MM.1S (cell line): ENCODE measurements around the gene SYNCRIP.

Experiments
- DNase-seq: peaks from one replicate; pipeline ENCODE4 v3.0.0-alpha.2; 2015
- H2AFZ ChIP-seq: fragments of 300-600 bp; sonication (generic); 2 replicates; pipeline ENCODE4 v1.6.0; 2016; ENCODE audit warnings: antibody characterized with exemption, low read length
- H3F3A ChIP-seq: fragments of 300-600 bp; sonication (generic); 2 replicates; pipeline ENCODE4 v1.6.1; 2016; ENCODE audit warnings: mild to moderate bottlenecking, antibody characterized with exemption, low read length, moderate library complexity, mixed read lengths; ENCODE audit not compliant: insufficient read depth
- H3K27ac ChIP-seq: fragments of 300-600 bp; sonication (generic); 2 replicates; pipeline ENCODE4 v1.5.1; 2016; ENCODE audit warnings: mild to moderate bottlenecking, low read length
- H3K27me3 ChIP-seq: fragments of 300-600 bp; sonication (generic); replicated peaks from 2 replicates; pipeline ENCODE4 v1.6.0; 2016; ENCODE audit warnings: low read length; ENCODE audit not compliant: insufficient read depth
- H3K36me3 ChIP-seq: fragments of 300-600 bp; sonication (generic); replicated peaks from 2 replicates; pipeline ENCODE4 v1.6.1; 2016; ENCODE audit warnings: mild to moderate bottlenecking, low read length, mixed read lengths; ENCODE audit not compliant: insufficient read depth
- H3K4me1 ChIP-seq: fragments of 300-600 bp; sonication (generic); 2 replicates; pipeline ENCODE4 v1.6.1; 2016; ENCODE audit warnings: low read length, mixed read lengths
- H3K4me2 ChIP-seq: fragments of 300-600 bp; sonication (generic); 2 replicates; pipeline ENCODE4 v1.6.0; 2016; ENCODE audit warnings: low read depth, low read length
- H3K4me3 ChIP-seq: fragments of 300-600 bp; sonication (generic); 2 replicates; pipeline ENCODE4 v1.5.1; 2016; ENCODE audit warnings: low read length, mixed read lengths
- H3K79me2 ChIP-seq: fragments of 300-600 bp; sonication (generic); 2 replicates; pipeline ENCODE4 v1.6.1; 2016; ENCODE audit warnings: mixed run types, low read length, mixed read lengths
- H3K9ac ChIP-seq: fragments of 300-600 bp; sonication (generic); 2 replicates; pipeline ENCODE4 v1.6.1; 2016; ENCODE audit warnings: low read length, mixed read lengths
- H3K9me2 ChIP-seq: fragments of 300-600 bp; sonication (generic); replicated peaks from 2 replicates; pipeline ENCODE4 v1.6.1; 2016; ENCODE audit warnings: mild to moderate bottlenecking, low read length, mixed read lengths; ENCODE audit not compliant: insufficient read depth
- H3K9me3 ChIP-seq: fragments of 300-600 bp; sonication (generic); replicated peaks from 2 replicates; pipeline ENCODE4 v1.6.1; 2016; ENCODE audit warnings: mild to moderate bottlenecking, low read length, mixed read lengths; ENCODE audit not compliant: insufficient read depth
- H4K20me1 ChIP-seq: fragments of 300-600 bp; sonication (generic); 2 replicates; pipeline ENCODE4 v1.6.1; 2016; ENCODE audit warnings: mild to moderate bottlenecking, low read length, moderate library complexity, mixed read lengths; ENCODE audit not compliant: insufficient read depth
- CTCF ChIP-seq: fragments of 300-600 bp; sonication (generic); IDR thresholded peaks from 2 replicates; pipeline ENCODE4 v1.5.1; 2016; ENCODE audit warnings: antibody characterized with exemption, low read length, mixed read lengths
- EZH2 ChIP-seq: fragments of 300-600 bp; sonication (generic); optimal IDR thresholded peaks from 2 replicates; pipeline ENCODE3; 2017; ENCODE audit warnings: low read depth, mild to moderate bottlenecking, antibody characterized with exemption, low read length, mixed read lengths
- EZH2phosphoT487 ChIP-seq: fragments of 300-600 bp; sonication (generic); IDR thresholded peaks from 2 replicates; pipeline ENCODE4 v1.6.1; 2018; ENCODE audit warnings: antibody characterized with exemption, low read length

Gene SYNCRIP

GRCh38 chr6:85600713-85601313 lies 41.9 kb downstream of the SYNCRIP start:
- no peaks in the 10 kb centered on the region; the same call in 1 of the 2 replicates for H3K36me3 ChIP-seq
- TF ChIP-seq EZH2 (no peak), EZH2phosphoT487 (no peak), CTCF (no peak)
- no peaks in the 10 kb centered on the region for H3K9me3 ChIP-seq
- no peak for DNase-seq
- no peaks in the 10 kb centered on the region for H4K20me1 ChIP-seq
- no peak overlapping the region for H3K9ac ChIP-seq
- no peak overlapping the region for H2AFZ ChIP-seq
- H3K79me2 ChIP-seq: no peaks in the 10 kb centered on the region
- H3K4me2 ChIP-seq: no peak overlapping the region
- no peak overlapping the region for H3K4me3 ChIP-seq
- no peak overlapping the region for H3K27ac ChIP-seq
- H3K9me2 ChIP-seq: no peaks in the 10 kb centered on the region
- peaks cover 14% of the 10 kb centered on the region for H3F3A ChIP-seq
- no peaks in the 10 kb centered on the region for H3K27me3 ChIP-seq
- peaks cover 1% of the 10 kb centered on the region; the same call in 1 of the 2 replicates for H3K4me1 ChIP-seq

- Histone ChIP-seq H3K27ac (peak overlapping the region; percentile 81), H3K9me2 (no peaks in the 10 kb centered on the region), H3F3A (peaks cover 38% of the 10 kb centered on the region), H3K4me1 (peaks cover 4% of the 10 kb centered on the region; the same call in 1 of the 2 replicates), H3K4me3 (peak overlapping the region; percentile 73), H3K4me2 (peak overlapping the region; percentile 66), H2AFZ (peak overlapping the region; percentile 49), H3K9ac (peak overlapping the region; percentile 75), H3K27me3 (no peaks in the 10 kb centered on the region), H3K36me3 (no peaks in the 10 kb centered on the region), H4K20me1 (no peaks in the 10 kb centered on the region), H3K79me2 (peaks cover 32% of the 10 kb centered on the region), H3K9me3 (no peaks in the 10 kb centered on the region)
- DNase-seq: peak; percentile 44
- no peak for TF ChIP-seq CTCF
- TF ChIP-seq EZH2: no peak
- no peak for TF ChIP-seq EZH2phosphoT487
Observed at GRCh38 chr6:85594197-85594930, 48.3 kb downstream of the SYNCRIP start.

- peaks cover 38% of the 10 kb centered on the region for H3F3A ChIP-seq
Observed at GRCh38 chr6:85593438-85594196, 49.1 kb downstream of the SYNCRIP start, which contains the start of gene SNX14. SNX14 (minus strand) TSS chr6:85593858; CDS start chr6:85593718, 140 bp downstream.

More at GRCh38 chr6:85593438-85594196, 49.1 kb downstream of the SYNCRIP start, which contains the start of gene SNX14:
- DNase-seq: peak; percentile 92
- peak within 1 kb of the TSS; percentile 73 for H3K4me3 ChIP-seq
- H3K36me3 ChIP-seq: no peaks in the 10 kb centered on the region
- H3K79me2 ChIP-seq: peaks cover 40% of the 10 kb centered on the region
- H4K20me1 ChIP-seq: no peaks in the 10 kb centered on the region
- no peaks in the 10 kb centered on the region for H3K9me2 ChIP-seq
- no peaks in the 10 kb centered on the region for H3K27me3 ChIP-seq
- peak within 1 kb of the TSS; percentile 49 for H2AFZ ChIP-seq
- TF ChIP-seq CTCF: no peak
- no peak for TF ChIP-seq EZH2
- no peak for TF ChIP-seq EZH2phosphoT487
- no peaks in the 10 kb centered on the region for H3K9me3 ChIP-seq
- H3K9ac ChIP-seq: peak within 1 kb of the TSS; percentile 75
- peaks cover 4% of the 10 kb centered on the region; the same call in 1 of the 2 replicates for H3K4me1 ChIP-seq
- peak within 1 kb of the TSS; percentile 81 for H3K27ac ChIP-seq
- H3K4me2 ChIP-seq: peak within 1 kb of the TSS; percentile 66
